Measurements from ENCODE around the gene KCNIP1. TPM values are rescaled to one million over a fixed set of nuclear protein-coding genes. Genes with fewer than 3 reads are reported as not detected.
A peak's percentile ranks its signal among the peaks of the same experiment; 100 is the strongest.

Gene KCNIP1
- total RNA-seq, 1 experiment from 2014 or later, result not detected

- Mint-ChIP-seq H3K27me3 (ENCODE audit: unreplicated experiment) (peaks cover 40% of the 10 kb centered on the region), H3K9me3 (ENCODE audit: low read depth, unreplicated experiment) (no peaks in the 10 kb centered on the region), H3K4me1 (ENCODE audit: low read depth, unreplicated experiment) (peaks cover 23% of the 10 kb centered on the region), H3K27ac (ENCODE audit: unreplicated experiment) (peak overlapping the region; percentile 58), H3K4me3 (ENCODE audit: low read depth, unreplicated experiment) (peak overlapping the region; percentile 76), H3K36me3 (ENCODE audit: insufficient read depth, unreplicated experiment) (peaks cover 13% of the 10 kb centered on the region)
- no TSS peak for BruUV-seq (replicated peaks)
- CTCF ChIA-PET, result interaction anchor here (1.0 to 3.6 kb wide), 7 partner anchors 158 to 407 kb away, joined by 3 to 21 read pairs (median 4); no protein-coding TSS in a partner anchor
- peak; percentile 99 for TF ChIP-seq CTCF (IDR thresholded peaks at IDR 0.05; ENCODE audit: unreplicated experiment)
- intact Hi-C loops (cut with micrococcal nuclease; ENCODE audit: unreplicated experiment), result loop anchor here (10.0 kb wide), 1 partner anchor 572 kb away; no protein-coding TSS in a partner anchor
- DNase-seq, result peak; percentile 83
Observed at GRCh38 chr5:170632985-170633234, 129.1 kb downstream of the KCNIP1 start.

GRCh38 chr5:170633235-170634081, 129.6 kb downstream of the KCNIP1 start:
- DNase-seq, result peak; percentile 48
- no TSS peak for BruUV-seq (replicated peaks)
- peak overlapping the region; percentile 58 for H3K27ac Mint-ChIP-seq (ENCODE audit: unreplicated experiment)

GRCh38 chr5:170634256-170634990, 130.6 kb downstream of the KCNIP1 start:
- TF ChIP-seq CTCF (IDR thresholded peaks at IDR 0.05; ENCODE audit: unreplicated experiment), result no peak
- CTCF ChIA-PET, result interaction anchor here (0.6 to 3.6 kb wide), 7 partner anchors 9 to 1505 kb away, joined by 3 to 21 read pairs (median 3); no protein-coding TSS in a partner anchor
- BruUV-seq (replicated peaks), result no TSS peak
- Mint-ChIP-seq H3K4me3 (ENCODE audit: low read depth, unreplicated experiment) (peak overlapping the region; percentile 76), H3K9me3 (ENCODE audit: low read depth, unreplicated experiment) (no peaks in the 10 kb centered on the region), H3K36me3 (ENCODE audit: insufficient read depth, unreplicated experiment) (peaks cover 17% of the 10 kb centered on the region), H3K27ac (ENCODE audit: unreplicated experiment) (no peak overlapping the region), H3K27me3 (ENCODE audit: unreplicated experiment) (peaks cover 28% of the 10 kb centered on the region), H3K4me1 (ENCODE audit: low read depth, unreplicated experiment) (peaks cover 30% of the 10 kb centered on the region)
- intact Hi-C loops (cut with micrococcal nuclease; ENCODE audit: unreplicated experiment), result loop anchor here (10.0 kb wide), 1 partner anchor 570 kb away; no protein-coding TSS in a partner anchor
- DNase-seq, result peak; percentile 44

More at GRCh38 chr5:170633235-170634081, 129.6 kb downstream of the KCNIP1 start:
- Mint-ChIP-seq H3K36me3 (ENCODE audit: insufficient read depth, unreplicated experiment) (peaks cover 13% of the 10 kb centered on the region), H3K4me1 (ENCODE audit: low read depth, unreplicated experiment) (peaks cover 25% of the 10 kb centered on the region), H3K27me3 (ENCODE audit: unreplicated experiment) (peaks cover 38% of the 10 kb centered on the region), H3K9me3 (ENCODE audit: low read depth, unreplicated experiment) (no peaks in the 10 kb centered on the region), H3K4me3 (ENCODE audit: low read depth, unreplicated experiment) (peak overlapping the region; percentile 76)
- CTCF ChIA-PET, result interaction anchor here (0.6 to 3.6 kb wide), 13 partner anchors 8 to 1506 kb away, joined by 3 to 21 read pairs (median 3); no protein-coding TSS in a partner anchor
- no peak for TF ChIP-seq CTCF (IDR thresholded peaks at IDR 0.05; ENCODE audit: unreplicated experiment)
- intact Hi-C loops (cut with micrococcal nuclease; ENCODE audit: unreplicated experiment), result loop anchor here (10.0 kb wide), 1 partner anchor 571 kb away; no protein-coding TSS in a partner anchor

GRCh38 chr5:170635706-170636105, 131.9 kb downstream of the KCNIP1 start:
- Mint-ChIP-seq H3K4me1 (ENCODE audit: low read depth, unreplicated experiment) (peaks cover 30% of the 10 kb centered on the region), H3K27ac (ENCODE audit: unreplicated experiment) (no peak overlapping the region), H3K4me3 (ENCODE audit: low read depth, unreplicated experiment) (no peak overlapping the region), H3K9me3 (ENCODE audit: low read depth, unreplicated experiment) (no peaks in the 10 kb centered on the region), H3K36me3 (ENCODE audit: insufficient read depth, unreplicated experiment) (peaks cover 17% of the 10 kb centered on the region), H3K27me3 (ENCODE audit: unreplicated experiment) (peaks cover 22% of the 10 kb centered on the region)
- TF ChIP-seq CTCF (IDR thresholded peaks at IDR 0.05; ENCODE audit: unreplicated experiment), result no peak
- no peak for DNase-seq
- CTCF ChIA-PET, result interaction anchor here (1.2 kb wide), 1 partner anchor 171 kb away, joined by 3 read pairs; no protein-coding TSS in a partner anchor
- BruUV-seq (replicated peaks), result no TSS peak
- intact Hi-C loops (cut with micrococcal nuclease; ENCODE audit: unreplicated experiment), result loop anchor here (5.0 to 10.0 kb wide), 3 partner anchors 107 to 569 kb away; no protein-coding TSS in a partner anchor
